ENCODE data around the gene ZC3H7B. TPM values are rescaled to one million over a fixed set of nuclear protein-coding genes. Genes with fewer than 3 reads are reported as not detected.

The ZC3H7B gene
- total and polyA plus RNA-seq, 2 donors from 2014 or later: 28.3 to 68.6 TPM

DNA sequence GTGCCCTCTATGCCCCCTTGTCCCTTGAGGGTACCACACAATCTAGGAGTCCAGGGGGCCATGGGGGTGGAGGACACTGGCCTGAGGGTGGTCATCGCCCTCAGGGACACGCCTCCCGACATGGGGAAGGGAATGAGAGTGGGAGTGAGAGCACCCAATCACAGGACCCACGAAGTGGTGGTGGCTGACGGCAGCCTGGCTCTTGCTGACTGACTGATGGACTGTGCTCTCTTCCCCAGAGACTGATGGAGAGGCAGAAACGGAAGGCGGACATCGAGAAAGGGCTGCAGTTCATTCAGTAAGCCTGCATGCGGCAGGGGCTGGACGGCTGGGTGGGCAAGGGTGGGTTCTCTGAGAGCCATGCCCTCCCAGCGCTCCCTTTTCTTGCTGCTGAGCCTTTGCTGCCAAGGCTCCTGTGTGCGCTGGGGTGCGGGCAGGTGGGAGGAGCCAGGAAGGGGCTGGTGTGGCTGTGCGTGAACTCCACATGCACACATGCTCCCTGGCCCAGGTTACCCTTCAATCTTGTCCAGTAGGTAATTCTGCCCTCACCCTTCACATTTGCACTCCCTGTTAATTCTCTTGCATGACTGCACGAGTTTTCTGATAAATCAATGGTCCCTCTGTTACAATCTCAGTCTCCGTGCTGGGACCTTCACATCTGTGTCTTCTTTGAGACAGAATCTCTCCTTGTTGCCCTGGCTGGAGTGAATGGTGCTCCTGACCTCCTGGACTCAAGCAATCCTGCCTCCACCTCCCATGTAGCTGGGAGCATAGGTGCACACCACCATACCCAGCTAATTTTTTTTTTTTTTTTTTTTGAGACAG lies 19.3 kb downstream of the ZC3H7B start:
- no peak overlapping the region for H3K4me3 ChIP-seq (ENCODE audit: low read length in 3 of 3)
- peaks cover 0 to 11% (median 4%) of the 10 kb centered on the region in 3 donors for H3K36me3 ChIP-seq (ENCODE audit: control insufficient read depth in 2 of 3, insufficient read depth in 3 of 3, low read length in 3 of 3)
- H3K9ac ChIP-seq (ENCODE audit: low read length in 3 of 3): no peak overlapping the region
- TF ChIP-seq CTCF (IDR thresholded peaks at IDR 0.05; ENCODE audit: borderline replicate concordance, extremely low read depth, insufficient read depth): no peak
- DNase-seq: no peak
- intact Hi-C loops (cut with DNase I): no loop called here
- H3K4me1 ChIP-seq (ENCODE audit: control insufficient read depth in 2 of 3, insufficient read depth in 2 of 3, low read depth in 1 of 3, low read length in 3 of 3): no peaks in the 10 kb centered on the region
- no peaks in the 10 kb centered on the region for H3K9me3 ChIP-seq (ENCODE audit: control insufficient read depth in 2 of 3, insufficient read depth in 1 of 3, low read length in 3 of 3)
- H3K27me3 ChIP-seq (ENCODE audit: control insufficient read depth, insufficient read depth, low read length): no peaks in the 10 kb centered on the region
- no peak for FAIRE-seq
- no peak overlapping the region for H3K27ac ChIP-seq (ENCODE audit: low read depth in 2 of 2, low read length in 2 of 2)

DNA sequence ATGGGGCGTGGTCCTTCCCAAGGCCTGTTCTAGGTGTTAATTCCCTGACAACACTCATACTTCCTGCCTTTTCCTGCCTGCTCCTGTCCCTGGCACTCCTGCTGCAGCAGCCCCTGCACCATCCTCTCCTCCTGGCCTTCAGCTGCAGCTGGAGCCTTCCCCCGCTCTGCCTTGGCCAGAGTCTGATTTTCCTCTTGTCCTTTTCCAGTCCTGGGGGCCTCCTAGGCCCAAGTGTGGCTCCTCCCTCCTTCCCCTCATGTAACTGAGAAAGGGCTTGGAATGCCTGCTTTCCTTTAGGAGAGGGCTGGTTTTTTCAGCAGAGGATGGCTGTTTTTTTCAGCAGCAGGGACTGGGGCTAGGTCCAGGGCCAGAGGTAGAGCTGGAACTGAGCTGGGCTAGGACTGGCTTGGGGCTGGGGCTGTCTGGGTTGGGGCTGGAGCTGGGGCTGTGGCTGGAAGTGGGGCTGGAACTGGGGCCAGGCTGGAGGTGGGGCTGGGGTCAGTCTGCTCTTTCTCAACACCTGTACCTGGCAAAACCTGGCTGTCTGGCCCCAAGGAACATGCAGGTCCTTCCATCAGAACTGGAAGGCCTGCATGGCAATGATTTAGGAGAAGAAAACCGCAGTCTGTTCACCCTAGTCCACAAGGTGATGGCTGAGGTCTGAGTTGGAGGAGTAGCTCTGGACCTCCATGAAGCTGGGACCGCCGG lies 23.6 kb downstream of the ZC3H7B start:
- FAIRE-seq (no peak), DNase-seq (peak in 1 of 5 donors; percentile 54)
- Histone ChIP-seq H3K36me3 (ENCODE audit: control insufficient read depth in 2 of 3, insufficient read depth in 3 of 3, low read length in 3 of 3) (peaks cover 0 to 43% (median 21%) of the 10 kb centered on the region in 3 donors), H3K9me3 (ENCODE audit: control insufficient read depth in 2 of 3, insufficient read depth in 1 of 3, low read length in 3 of 3) (no peaks in the 10 kb centered on the region), H3K4me1 (ENCODE audit: control insufficient read depth in 2 of 3, insufficient read depth in 2 of 3, low read depth in 1 of 3, low read length in 3 of 3) (no peaks in the 10 kb centered on the region), H3K27me3 (ENCODE audit: control insufficient read depth, insufficient read depth, low read length) (no peaks in the 10 kb centered on the region), H3K27ac (ENCODE audit: low read depth in 2 of 2, low read length in 2 of 2) (no peak overlapping the region), H3K4me3 (ENCODE audit: low read length in 3 of 3) (no peak overlapping the region), H3K9ac (ENCODE audit: low read length in 3 of 3) (no peak overlapping the region)
- TF ChIP-seq CTCF (IDR thresholded peaks at IDR 0.05; ENCODE audit: borderline replicate concordance, extremely low read depth, insufficient read depth): no peak
- intact Hi-C loops (cut with DNase I): no loop called here

- TF ChIP-seq CTCF (IDR thresholded peaks at IDR 0.05; ENCODE audit: borderline replicate concordance, extremely low read depth, insufficient read depth): no peak
- intact Hi-C loops (cut with DNase I): no loop called here
- Histone ChIP-seq H3K9me3 (ENCODE audit: control insufficient read depth in 2 of 3, insufficient read depth in 1 of 3, low read length in 3 of 3) (no peaks in the 10 kb centered on the region), H3K27ac (ENCODE audit: low read depth in 2 of 2, low read length in 2 of 2) (no peak overlapping the region), H3K9ac (ENCODE audit: low read length in 3 of 3) (no peak overlapping the region), H3K36me3 (ENCODE audit: control insufficient read depth in 2 of 3, insufficient read depth in 3 of 3, low read length in 3 of 3) (peaks cover 2 to 53% (median 25%) of the 10 kb centered on the region in 3 donors), H3K4me3 (ENCODE audit: low read length in 3 of 3) (no peak overlapping the region), H3K4me1 (ENCODE audit: control insufficient read depth in 2 of 3, insufficient read depth in 2 of 3, low read depth in 1 of 3, low read length in 3 of 3) (no peaks in the 10 kb centered on the region), H3K27me3 (ENCODE audit: control insufficient read depth, insufficient read depth, low read length) (no peaks in the 10 kb centered on the region)
- DNase-seq: peak in 1 of 5 donors; percentile 59
- FAIRE-seq: no peak
These were observed 25.8 kb downstream of the ZC3H7B start for GRCh38 chr22:41327124-41327523.
